ACC112 (cell line): ENCODE measurements around the gene TRIB2.

Experiments
- H2AFZ ChIP-seq: fragments of 200-600 bp; sonication (generic); one replicate; pipeline ENCODE4 v1.6.0; 2017; ENCODE audit warnings: antibody characterized with exemption, low read length; ENCODE audit not compliant: unreplicated experiment
- H3K27ac ChIP-seq: fragments of 200-600 bp; sonication (generic); 2 replicates; pipeline ENCODE4 v1.5.1; 2014; ENCODE audit warnings: low read depth, mild to moderate bottlenecking, antibody characterized with exemption, low read length, moderate library complexity
- H3K27me3 ChIP-seq: fragments of 200-600 bp; sonication (generic); 2 replicates; pipeline ENCODE4 v1.6.1; 2014; ENCODE audit warnings: mild to moderate bottlenecking, antibody characterized with exemption, low read length, moderate library complexity, mixed read lengths; ENCODE audit not compliant: insufficient read depth
- H3K36me3 ChIP-seq: fragments of 200-600 bp; sonication (generic); 2 replicates; pipeline ENCODE4 v1.6.1; 2016; ENCODE audit warnings: mild to moderate bottlenecking, antibody characterized with exemption, low read length, moderate library complexity, mixed read lengths; ENCODE audit not compliant: insufficient read depth
- H3K4me1 ChIP-seq: fragments of 200-600 bp; sonication (generic); one replicate; pipeline ENCODE4 v1.6.1; 2016; ENCODE audit warnings: low read length, mixed read lengths; ENCODE audit not compliant: insufficient read depth, unreplicated experiment, control insufficient read depth
- H3K4me3 ChIP-seq: fragments of 200-600 bp; sonication (generic); 2 replicates; pipeline ENCODE4 v1.5.1; 2014; ENCODE audit warnings: mild to moderate bottlenecking, low read depth, low read length
- H3K79me2 ChIP-seq: fragments of 200-600 bp; sonication (generic); one replicate; pipeline ENCODE4 v1.6.0; 2016; ENCODE audit warnings: low read length; ENCODE audit not compliant: control insufficient read depth, unreplicated experiment, insufficient read depth

Gene TRIB2

GRCh38 chr2:12766421-12766879 lies 49.7 kb downstream of the TRIB2 start:
- Histone ChIP-seq H3K27me3 (no peaks in the 10 kb centered on the region), H3K27ac (no peak overlapping the region), H3K36me3 (no peaks in the 10 kb centered on the region), H3K79me2 (no peaks in the 10 kb centered on the region), H3K4me3 (no peak overlapping the region), H3K4me1 (peaks cover 27% of the 10 kb centered on the region), H2AFZ (no peak overlapping the region)

- Histone ChIP-seq H2AFZ (no peak overlapping the region), H3K36me3 (no peaks in the 10 kb centered on the region), H3K4me3 (no peak overlapping the region), H3K4me1 (peaks cover 26% of the 10 kb centered on the region), H3K27me3 (no peaks in the 10 kb centered on the region), H3K79me2 (no peaks in the 10 kb centered on the region), H3K27ac (no peak overlapping the region)
Observed at GRCh38 chr2:12767541-12767940, 50.8 kb downstream of the TRIB2 start.

GRCh38 chr2:12767996-12768624 lies 51.4 kb downstream of the TRIB2 start:
- H3K27ac ChIP-seq = no peak overlapping the region
- H3K79me2 ChIP-seq = no peaks in the 10 kb centered on the region
- no peak overlapping the region for H3K4me3 ChIP-seq
- no peaks in the 10 kb centered on the region for H3K36me3 ChIP-seq
- H3K27me3 ChIP-seq = no peaks in the 10 kb centered on the region
- H3K4me1 ChIP-seq = peaks cover 21% of the 10 kb centered on the region
- H2AFZ ChIP-seq = no peak overlapping the region

- H3K4me3 ChIP-seq = no peak overlapping the region
- no peaks in the 10 kb centered on the region for H3K36me3 ChIP-seq
- H2AFZ ChIP-seq = no peak overlapping the region
- H3K79me2 ChIP-seq = no peaks in the 10 kb centered on the region
- no peak overlapping the region for H3K27ac ChIP-seq
- no peaks in the 10 kb centered on the region for H3K27me3 ChIP-seq
- peaks cover 7% of the 10 kb centered on the region for H3K4me1 ChIP-seq
Observed at GRCh38 chr2:12769492-12770105, 52.9 kb downstream of the TRIB2 start.

GRCh38 chr2:12770300-12770968 lies 53.7 kb downstream of the TRIB2 start:
- H3K79me2 ChIP-seq = no peaks in the 10 kb centered on the region
- no peak overlapping the region for H2AFZ ChIP-seq
- H3K36me3 ChIP-seq = no peaks in the 10 kb centered on the region
- H3K27me3 ChIP-seq = no peaks in the 10 kb centered on the region
- H3K4me1 ChIP-seq = no peaks in the 10 kb centered on the region
- no peak overlapping the region for H3K27ac ChIP-seq
- no peak overlapping the region for H3K4me3 ChIP-seq

GRCh38 chr2:12771154-12771553 lies 54.4 kb downstream of the TRIB2 start:
- H3K36me3 ChIP-seq = no peaks in the 10 kb centered on the region
- H3K4me1 ChIP-seq = no peaks in the 10 kb centered on the region
- H3K27ac ChIP-seq = no peak overlapping the region
- no peaks in the 10 kb centered on the region for H3K27me3 ChIP-seq
- H3K79me2 ChIP-seq = no peaks in the 10 kb centered on the region
- no peak overlapping the region for H2AFZ ChIP-seq
- H3K4me3 ChIP-seq = no peak overlapping the region

- H3K27me3 ChIP-seq = no peaks in the 10 kb centered on the region
- H3K36me3 ChIP-seq = no peaks in the 10 kb centered on the region
- no peak overlapping the region for H3K27ac ChIP-seq
- H3K79me2 ChIP-seq = no peaks in the 10 kb centered on the region
- no peak overlapping the region for H2AFZ ChIP-seq
- no peak overlapping the region for H3K4me3 ChIP-seq
- H3K4me1 ChIP-seq = no peaks in the 10 kb centered on the region
Observed at GRCh38 chr2:12773586-12774394, 57.1 kb downstream of the TRIB2 start.

GRCh38 chr2:12774395-12774727 lies 57.6 kb downstream of the TRIB2 start:
- H3K27ac ChIP-seq = no peak overlapping the region
- H3K4me3 ChIP-seq = no peak overlapping the region
- no peak overlapping the region for H2AFZ ChIP-seq
- H3K4me1 ChIP-seq = no peaks in the 10 kb centered on the region
- H3K27me3 ChIP-seq = no peaks in the 10 kb centered on the region
- no peaks in the 10 kb centered on the region for H3K79me2 ChIP-seq
- no peaks in the 10 kb centered on the region for H3K36me3 ChIP-seq

- Histone ChIP-seq H3K36me3 (no peaks in the 10 kb centered on the region), H3K4me3 (no peak overlapping the region), H3K79me2 (no peaks in the 10 kb centered on the region), H3K4me1 (no peaks in the 10 kb centered on the region), H2AFZ (no peak overlapping the region), H3K27me3 (no peaks in the 10 kb centered on the region), H3K27ac (no peak overlapping the region)
Observed at GRCh38 chr2:12776521-12776961, 59.8 kb downstream of the TRIB2 start.

GRCh38 chr2:12778369-12778768 lies 61.6 kb downstream of the TRIB2 start:
- Histone ChIP-seq H3K27me3 (no peaks in the 10 kb centered on the region), H2AFZ (no peak overlapping the region), H3K36me3 (no peaks in the 10 kb centered on the region), H3K79me2 (no peaks in the 10 kb centered on the region), H3K27ac (no peak overlapping the region), H3K4me1 (no peaks in the 10 kb centered on the region), H3K4me3 (no peak overlapping the region)
